ENCODE data around the gene PTPN1.

The PTPN1 gene

GRCh38 chr20:50629670-50630045 is 119.5 kb downstream of the PTPN1 start:
- no peak for DNase-seq (ENCODE audit: low read depth)
- no peak overlapping the region for H3K4me3 ChIP-seq (ENCODE audit: low read depth, low read length)

GRCh38 chr20:50630578-50631263 is 120.5 kb downstream of the PTPN1 start:
- no peak for DNase-seq (ENCODE audit: low read depth)
- H3K4me3 ChIP-seq (ENCODE audit: low read depth, low read length): no peak overlapping the region
- TF ChIP-seq CTCF (IDR thresholded peaks at IDR 0.05; ENCODE audit: insufficient read depth, low read depth, low read length, missing control alignments): no peak

More at GRCh38 chr20:50629670-50630045, 119.5 kb downstream of the PTPN1 start:
- TF ChIP-seq CTCF (IDR thresholded peaks at IDR 0.05; ENCODE audit: insufficient read depth, low read depth, low read length, missing control alignments): no peak

GRCh38 chr20:50632236-50632635 is 122.1 kb downstream of the PTPN1 start:
- H3K4me3 ChIP-seq (ENCODE audit: low read depth, low read length): no peak overlapping the region
- no peak for DNase-seq (ENCODE audit: low read depth)
- TF ChIP-seq CTCF (IDR thresholded peaks at IDR 0.05; ENCODE audit: insufficient read depth, low read depth, low read length, missing control alignments): no peak

- DNase-seq (ENCODE audit: low read depth): no peak
- no peak overlapping the region for H3K4me3 ChIP-seq (ENCODE audit: low read depth, low read length)
- TF ChIP-seq CTCF (IDR thresholded peaks at IDR 0.05; ENCODE audit: insufficient read depth, low read depth, low read length, missing control alignments): no peak
These were observed 122.5 kb downstream of the PTPN1 start for GRCh38 chr20:50632701-50633100.

- no peak overlapping the region for H3K4me3 ChIP-seq (ENCODE audit: low read depth, low read length)
- TF ChIP-seq CTCF (IDR thresholded peaks at IDR 0.05; ENCODE audit: insufficient read depth, low read depth, low read length, missing control alignments): no peak
- no peak for DNase-seq (ENCODE audit: low read depth)
These were observed 123.2 kb downstream of the PTPN1 start for GRCh38 chr20:50633361-50633760.

- TF ChIP-seq CTCF (IDR thresholded peaks at IDR 0.05; ENCODE audit: insufficient read depth, low read depth, low read length, missing control alignments): no peak
- DNase-seq (ENCODE audit: low read depth): no peak
These were observed 124.0 kb downstream of the PTPN1 start for GRCh38 chr20:50634191-50634590.

More at GRCh38 chr20:50634191-50634590, 124.0 kb downstream of the PTPN1 start:
- H3K4me3 ChIP-seq (ENCODE audit: low read depth, low read length): no peak overlapping the region
